Stomach (tissue), 9 donors: ENCODE results near the gene ARF5. TPM values are rescaled to one million over a fixed set of nuclear protein-coding genes. Genes with fewer than 3 reads are reported as not detected.
A peak's percentile ranks its signal among the peaks of the same experiment; 100 is the strongest.

Experiments
- DNase-seq, 2 donors: peaks; one replicate each; pipeline versions ENCODE4 v3.0.0 to v3.0.0-alpha.2; 2013 to 2019
- H3K27ac ChIP-seq, 5 donors: fragments of 200-600 bp in 4 of 5; sonication (generic) in 4 of 5; one replicate each; pipeline ENCODE4 v1.5.1; 2013 to 2019; ENCODE audit warnings: mild to moderate bottlenecking in 1 of 5, moderate library complexity in 1 of 5
- H3K27me3 ChIP-seq, 3 donors: fragments of 200-600 bp; sonication (generic); one replicate each; pipeline ENCODE4 v1.5.1; 2017 to 2019; ENCODE audit warnings: mixed run types in 1 of 3
- H3K36me3 ChIP-seq, 4 donors: fragments of 200-600 bp; sonication (generic); 1 replicate in 3 of 4; 2 replicates in 1 of 4; pipeline ENCODE4 v1.5.1; 2016 to 2019
- H3K4me1 ChIP-seq, 4 donors: fragments of 200-600 bp; sonication (generic); one replicate each; pipeline ENCODE4 v1.5.1; 2016 to 2019
- H3K4me3 ChIP-seq, 4 donors: fragments of 200-600 bp; sonication (generic) in 3 of 4; one replicate each; pipeline ENCODE4 v1.5.1; 2016 to 2019; ENCODE audit warnings: mild to moderate bottlenecking in 1 of 4
- H3K9me3 ChIP-seq, 4 donors: fragments of 200-600 bp; sonication (generic); one replicate each; pipeline ENCODE4 v1.5.1; 2016 to 2019
- CTCF ChIP-seq, 7 experiments: fragments of 450-650 bp in 4 of 7; fragments of 200-600 bp in 3 of 7; sonication (generic) in 3 of 7; IDR thresholded peaks; one replicate each; pipeline ENCODE4 v1.5.1; 2016 to 2019; ENCODE audit warnings: antibody characterized with exemption in 7 of 7, control low read depth in 2 of 7, mild to moderate bottlenecking in 1 of 7
- EP300 ChIP-seq: sonication (generic); formaldehyde crosslinking; IDR thresholded peaks from one replicate; pipeline ENCODE4 v1.6.1; 2017; ENCODE audit warnings: antibody characterized with exemption
- POLR2A ChIP-seq, 4 donors: fragments of 450-650 bp; IDR thresholded peaks; one replicate each; pipeline ENCODE4 v1.6.1; 2016; ENCODE audit warnings: antibody characterized with exemption in 4 of 4, control low read depth in 2 of 4, mild to moderate bottlenecking in 1 of 4, moderate library complexity in 1 of 4
- POLR2AphosphoS5 ChIP-seq, 3 donors: sonication (generic); formaldehyde crosslinking; IDR thresholded peaks; one replicate each; pipeline ENCODE4 v1.6.1; 2016; ENCODE audit warnings: antibody characterized with exemption in 3 of 3
- WGBS, 5 donors: extraction: QIAGEN DNeasy Blood & Tissue Kit in 3 of 5; methylation state at CpG; one replicate each; pipeline versions ENCODE4 v1.1.5 to v1.1.7; 2013 to 2018; 5-methylcytosine and 5-hydroxymethylcytosine counted together
- intact Hi-C: fragments of 100-400 bp; cut with DNase I; formaldehyde crosslinking; loops from one replicate; pipeline ENCODE4 v1.15.1; 2023; ENCODE audit warnings: low total_unique reads
- polyA plus RNA-seq, 3 donors: library from polyadenylated mRNA; stranded (reverse); fragments of 200-250 nt; gene quantifications; one replicate each; pipeline ENCODE4 v1.2.3, GENCODE V29; 2013
- total RNA-seq, 5 donors: library from RNA; depleted of rRNA; stranded (reverse); fragments of >200 nt; gene quantifications; one replicate each; pipeline versions ENCODE4 v1.1.0 to v1.2.3, GENCODE V29; 2014 to 2016
- donor health status: healthy with polysubstance abuse.
- donor health status: Bipolar disorder and iron deficiency.
- donor health status: healthy.

The ARF5 gene
- total and polyA plus RNA-seq, 8 donors = 29.8 to 223 (median 118) TPM

DNA sequence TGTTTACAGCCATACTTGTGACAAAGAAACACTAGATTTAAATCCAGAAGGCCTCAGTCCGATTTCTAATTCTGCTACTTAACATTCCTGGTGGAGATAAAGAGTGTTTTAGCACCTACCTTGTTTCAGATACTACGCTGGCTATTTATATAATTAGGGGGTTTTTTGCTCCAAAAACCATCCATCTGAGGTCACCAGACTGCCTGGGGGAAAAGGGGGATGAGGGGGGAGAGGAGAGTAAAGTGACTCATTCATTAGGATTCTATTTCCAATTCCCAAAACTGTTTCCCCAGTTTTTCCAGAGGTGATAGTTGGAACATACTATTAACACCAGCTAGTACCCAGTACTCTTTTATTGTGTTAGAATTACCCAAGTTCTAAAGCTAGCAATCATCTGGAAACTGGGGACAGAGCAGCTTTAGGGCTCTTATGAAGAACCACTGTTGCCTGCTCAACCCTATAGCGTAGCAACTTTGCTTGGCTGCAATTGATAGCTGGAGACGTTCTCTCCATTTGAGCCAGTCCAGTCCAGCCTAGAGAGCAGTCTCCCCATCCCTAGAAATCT, 9.4 kb upstream of the ARF5 start:
- Histone ChIP-seq H3K9me3 (no peaks in the 10 kb centered on the region), H3K36me3 (peaks cover 26 to 64% (median 46%) of the 10 kb centered on the region in 4 donors), H3K4me1 (peaks cover 24 to 49% (median 40%) of the 10 kb centered on the region in 4 donors), H3K4me3 (no peak overlapping the region), H3K27ac (peak overlapping the region in 2 of 5 donors; percentile 9 to 49), H3K27me3 (no peaks in the 10 kb centered on the region)
- TF ChIP-seq CTCF (IDR thresholded peaks at IDR 0.05) = no peak
- TF ChIP-seq EP300 = no peak
- TF ChIP-seq POLR2AphosphoS5 (IDR thresholded peaks at IDR 0.05) = no peak
- DNase-seq = no peak
- intact Hi-C loops = no loop called here
- WGBS, 5 donors = 73 to 87% (median 84%) methylated on average over 4 of the region's 4 CpGs

DNA sequence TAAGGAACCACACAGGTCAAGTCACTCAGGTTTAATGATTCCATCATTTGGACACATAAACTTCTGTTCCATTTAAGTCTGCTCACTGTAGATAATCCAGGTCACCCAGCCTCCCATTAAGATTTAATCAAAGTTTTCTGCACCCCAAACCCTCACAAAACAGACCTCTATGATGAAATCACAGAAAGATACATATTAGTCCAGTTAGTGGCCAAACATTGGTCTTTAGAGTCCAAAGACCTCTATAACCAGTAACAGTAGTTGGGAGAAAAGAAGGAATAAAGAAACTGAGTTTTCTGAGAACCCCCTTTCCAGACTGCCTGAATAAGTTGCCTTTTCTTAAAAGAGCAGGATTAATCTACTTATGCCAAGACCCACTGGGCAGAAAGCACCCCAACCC, 7.6 kb upstream of the ARF5 start:
- intact Hi-C loops = no loop called here
- no peak for DNase-seq
- Histone ChIP-seq H3K4me1 (peaks cover 32 to 61% (median 54%) of the 10 kb centered on the region in 4 donors), H3K4me3 (no peak overlapping the region), H3K9me3 (no peaks in the 10 kb centered on the region), H3K27me3 (no peaks in the 10 kb centered on the region), H3K27ac (no peak overlapping the region), H3K36me3 (peaks cover 26 to 59% (median 38%) of the 10 kb centered on the region in 4 donors)
- TF ChIP-seq POLR2AphosphoS5 (IDR thresholded peaks at IDR 0.05) = no peak
- TF ChIP-seq CTCF (IDR thresholded peaks at IDR 0.05) = no peak
- TF ChIP-seq EP300 = no peak
- no peak for TF ChIP-seq POLR2A (IDR thresholded peaks at IDR 0.05)

GRCh38 chr7:127581716-127582115, 6.5 kb upstream of the ARF5 start:
- H3K27ac ChIP-seq = no peak overlapping the region
- no peak for TF ChIP-seq POLR2A (IDR thresholded peaks at IDR 0.05)
- no peak for TF ChIP-seq CTCF (IDR thresholded peaks at IDR 0.05)
- TF ChIP-seq POLR2AphosphoS5 (IDR thresholded peaks at IDR 0.05) = no peak
- TF ChIP-seq EP300 = no peak
- WGBS, 5 donors = 89 to 100% (median 94%) methylated on average over 1 of the region's 1 CpG
- peaks cover 32 to 67% (median 60%) of the 10 kb centered on the region in 4 donors for H3K4me1 ChIP-seq
- H3K4me3 ChIP-seq = peak overlapping the region in 1 of 4 donors; percentile 11
- peaks cover 26 to 59% (median 38%) of the 10 kb centered on the region in 4 donors for H3K36me3 ChIP-seq
- no peaks in the 10 kb centered on the region for H3K27me3 ChIP-seq
- no peaks in the 10 kb centered on the region for H3K9me3 ChIP-seq
- intact Hi-C loops = no loop called here
- DNase-seq = no peak

- WGBS, 5 donors = 52 to 67% (median 58%) methylated on average over 12 to 14 of the region's 14 CpGs
- H3K36me3 ChIP-seq = peaks cover 26 to 56% (median 37%) of the 10 kb centered on the region in 4 donors
- H3K9me3 ChIP-seq = no peaks in the 10 kb centered on the region
- intact Hi-C loops = no loop called here
- peak overlapping the region in 1 of 4 donors; percentile 11 for H3K4me3 ChIP-seq
- no peaks in the 10 kb centered on the region for H3K27me3 ChIP-seq
- no peak for TF ChIP-seq POLR2AphosphoS5 (IDR thresholded peaks at IDR 0.05)
- TF ChIP-seq POLR2A (IDR thresholded peaks at IDR 0.05) = no peak
- no peak for TF ChIP-seq CTCF (IDR thresholded peaks at IDR 0.05)
- TF ChIP-seq EP300 = no peak
- H3K4me1 ChIP-seq = peaks cover 32 to 72% (median 61%) of the 10 kb centered on the region in 4 donors
- no peak overlapping the region for H3K27ac ChIP-seq
- DNase-seq = peak in 1 of 2 donors; percentile 60
Measured at GRCh38 chr7:127582361-127582760, 5.8 kb upstream of the ARF5 start.
